K562 (cell line): ENCODE data around the gene EZH1. TPM values are rescaled to one million over a fixed set of nuclear protein-coding genes. Genes with fewer than 3 reads are reported as not detected.

ENCODE experiments used
- BDP1 ChIP-seq: IDR thresholded peaks from 3 replicates; pipeline ENCODE4 v1.6.1; 2011; ENCODE audit not compliant: insufficient read length, insufficient read depth
- ETV6 ChIP-seq, 3 experiments: fragments of 150-350 bp in 1 of 3; sonication (generic) in 1 of 3; formaldehyde crosslinking in 1 of 3; IDR thresholded peaks; 2 replicates each; pipeline versions ENCODE4 v1.6.1 to v1.8.0; 2014 to 2022; ENCODE audit warnings: borderline replicate concordance in 2 of 3, low read depth in 2 of 3, antibody characterized with exemption in 1 of 3, low read length in 1 of 3, mild to moderate bottlenecking in 1 of 3, missing genetic modification reagents in 1 of 3
- NBN ChIP-seq: fragments of 450-650 bp; IDR thresholded peaks from 2 replicates; pipeline ENCODE4 v1.6.1; 2016; ENCODE audit warnings: low read depth, mild to moderate bottlenecking
- NCOR1 ChIP-seq: fragments of 450-650 bp; IDR thresholded peaks from 2 replicates; pipeline ENCODE4 v1.6.1; 2016; ENCODE audit warnings: mild to moderate bottlenecking, moderate library complexity
- NFIX ChIP-seq: fragments of 250-450 bp; sonication (Bioruptor Pico); IDR thresholded peaks from 2 replicates; pipeline ENCODE4 v1.4.0; 2020; ENCODE audit warnings: low read depth, mild to moderate bottlenecking, moderate library complexity
- NR2F6 ChIP-seq: fragments of 450-650 bp; formaldehyde crosslinking; IDR thresholded peaks from 2 replicates; pipeline ENCODE4 v1.4.0; 2020; ENCODE audit warnings: mild to moderate bottlenecking
- PTRF ChIP-seq: fragments of 450-650 bp; IDR thresholded peaks from 2 replicates; pipeline ENCODE4 v1.6.1; 2016; ENCODE audit warnings: mild to moderate bottlenecking, missing genetic modification characterization, missing compliant biosample characterization
- RNF2 ChIP-seq: sonication (generic); IDR thresholded peaks from 2 replicates; pipeline ENCODE4 v1.6.1; 2016
- SAP30 ChIP-seq: fragments of 200-600 bp; sonication (generic); IDR thresholded peaks from 2 replicates; pipeline ENCODE4 v1.6.1; 2012; ENCODE audit warnings: borderline replicate concordance, low read depth, mild to moderate bottlenecking, moderate library complexity, low read length, control low read depth, inconsistent platforms; ENCODE audit not compliant: insufficient read depth, poor library complexity, severe bottlenecking
- SMAD1 ChIP-seq: fragments of 150-350 bp; IDR thresholded peaks from 2 replicates; pipeline ENCODE4 v1.6.1; 2014; ENCODE audit warnings: low read length, low read depth; ENCODE audit not compliant: partially characterized antibody
- SMAD4 ChIP-seq: fragments of 250-450 bp; sonication (Bioruptor Pico); conservative IDR thresholded peaks from 2 replicates; pipeline ENCODE4 v1.8.0; 2021; ENCODE audit warnings: inconsistent platforms, mild to moderate bottlenecking, moderate library complexity
- TBL1XR1 ChIP-seq, 2 experiments: IDR thresholded peaks; 2 replicates each; pipeline ENCODE4 v1.6.1; 2012; ENCODE audit warnings: improper control_type of control experiment in 2 of 2, low read length in 2 of 2, mild to moderate bottlenecking in 1 of 2
- ZNF12 ChIP-seq: sonication (generic); formaldehyde crosslinking; IDR thresholded peaks from 2 replicates; pipeline ENCODE4 v1.4.0; 2020; ENCODE audit warnings: mild to moderate bottlenecking, missing genetic modification reagents
- ZNF217 ChIP-seq: sonication (generic); formaldehyde crosslinking; IDR thresholded peaks from 2 replicates; pipeline ENCODE4 v1.8.0; 2022; ENCODE audit warnings: mild to moderate bottlenecking, missing genetic modification reagents
- ZNF239 ChIP-seq: fragments of 250-450 bp; sonication (Bioruptor Pico); IDR thresholded peaks from 2 replicates; pipeline ENCODE4 v1.4.0; 2020; ENCODE audit warnings: mild to moderate bottlenecking
- ZNF408 ChIP-seq: fragments of 250-450 bp; sonication (Bioruptor Pico); IDR thresholded peaks from 2 replicates; pipeline ENCODE4 v1.4.0; 2020; ENCODE audit warnings: low read depth, mild to moderate bottlenecking, moderate library complexity
- polyA plus RNA-seq, 8 experiments: library from polyadenylated mRNA; depleted of rRNA in 4 of 8; stranded (reverse) in 5 of 8; unstranded in 3 of 8; fragments of >200 nt; fragmentation: Nextera tagmentation in 2 of 8; fragmentation: Illumina TruSeq in 1 of 8; extraction: Ambion mirVana in 2 of 8; extraction: Trizol in 1 of 8; gene quantifications; 2 replicates each; pipeline versions ENCODE4 v1.2.1 to v1.2.3, GENCODE V29; 2011 to 2014; ENCODE audit warnings: inconsistent platforms in 1 of 8, missing spikeins in 1 of 8
- total RNA-seq, 7 experiments: library from RNA; depleted of rRNA in 6 of 7; stranded (reverse); fragments of >200 nt in 6 of 7; fragmentation: Illumina TruSeq in 2 of 7; extraction: Trizol in 2 of 7; gene quantifications; 2 replicates each; pipeline versions ENCODE4 v1.2.1 to v1.2.3, GENCODE V29; 2011 to 2021; ENCODE audit warnings: low replicate concordance in 1 of 7
- TF ChIP-seq, protein P1 (sequence below): fragments of 250-450 bp; sonication (Bioruptor Pico); IDR thresholded peaks from 2 replicates; pipeline ENCODE4 v1.8.0; 2022; ENCODE audit warnings: moderate library complexity, mild to moderate bottlenecking, inconsistent platforms
- TF ChIP-seq, protein P2 (sequence below): fragments of 250-450 bp; sonication (Bioruptor Pico); IDR thresholded peaks from 2 replicates; pipeline ENCODE4 v1.5.0; 2020; ENCODE audit warnings: mild to moderate bottlenecking, borderline replicate concordance
- TF ChIP-seq, protein P3 (sequence below): sonication (generic); formaldehyde crosslinking; IDR thresholded peaks from 2 replicates; pipeline ENCODE4 v1.8.0; 2022; ENCODE audit warnings: missing genetic modification reagents, mild to moderate bottlenecking, borderline replicate concordance
- TF ChIP-seq, protein P4 (sequence below): IDR thresholded peaks from 2 replicates; pipeline ENCODE4 v1.6.1; 2016; ENCODE audit warnings: missing genetic modification characterization, missing compliant biosample characterization
- TF ChIP-seq, protein P5 (sequence below): IDR thresholded peaks from 3 replicates; pipeline ENCODE4 v1.6.1; 2011; ENCODE audit warnings: borderline replicate concordance, mild to moderate bottlenecking; ENCODE audit not compliant: insufficient read length, insufficient read depth

Gene EZH1
- total and polyA plus RNA-seq, 9 of the 15 experiments (the other 6 are each of a cell fraction or from before 2014, with no cell fraction given) = 8.6 to 40.8 (median 22.9) TPM

DNA sequence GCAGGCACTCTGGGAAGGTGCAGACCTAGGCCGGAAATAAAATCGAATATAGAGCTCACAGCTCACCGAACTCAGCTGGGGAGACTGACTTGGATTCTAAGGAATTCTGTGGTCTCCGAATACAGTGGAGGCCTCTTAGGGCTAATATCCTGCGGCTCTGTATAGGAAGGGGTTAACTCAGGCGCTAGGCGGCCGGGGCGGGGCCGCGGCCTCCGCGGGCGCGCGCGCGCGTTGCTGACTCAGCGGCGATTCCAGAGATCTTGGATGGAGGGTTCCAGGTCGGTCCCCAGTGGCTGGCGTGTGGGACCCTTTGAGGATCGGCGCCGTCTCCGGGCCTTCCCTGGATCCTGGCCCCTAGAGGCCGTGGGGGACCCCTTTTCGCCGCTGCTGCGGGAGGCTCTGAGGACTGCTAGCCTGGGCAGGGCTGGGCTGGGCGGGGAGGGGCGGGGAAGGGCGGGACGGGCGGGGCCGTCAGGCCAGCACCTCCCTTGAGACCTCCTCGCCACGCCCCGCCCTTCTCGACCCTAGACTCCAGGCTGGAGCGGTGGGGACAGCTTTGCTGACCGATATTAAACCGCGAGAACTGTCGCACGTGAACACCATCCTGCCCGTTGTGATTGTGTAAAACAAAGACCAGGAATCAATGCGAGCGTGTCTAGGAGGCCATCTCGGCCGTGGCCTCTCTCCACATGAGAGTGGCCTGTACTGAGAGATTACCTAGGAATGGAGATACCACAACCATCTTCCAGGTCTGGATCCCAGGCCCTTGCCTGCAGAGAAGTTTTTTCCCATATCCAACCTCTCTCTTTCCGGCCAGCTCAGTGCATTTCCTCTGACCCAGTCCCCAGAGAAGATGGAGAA, 66.7 kb downstream of the EZH1 start (continued):
- TF ChIP-seq, protein P1, sequence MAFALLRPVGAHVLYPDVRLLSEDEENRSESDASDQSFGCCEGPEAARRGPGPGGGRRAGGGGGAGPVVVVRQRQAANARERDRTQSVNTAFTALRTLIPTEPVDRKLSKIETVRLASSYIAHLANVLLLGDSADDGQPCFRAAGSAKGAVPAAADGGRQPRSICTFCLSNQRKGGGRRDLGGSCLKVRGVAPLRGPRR (CRISPR knock-in tag) = no peak
- TF ChIP-seq, protein P2, sequence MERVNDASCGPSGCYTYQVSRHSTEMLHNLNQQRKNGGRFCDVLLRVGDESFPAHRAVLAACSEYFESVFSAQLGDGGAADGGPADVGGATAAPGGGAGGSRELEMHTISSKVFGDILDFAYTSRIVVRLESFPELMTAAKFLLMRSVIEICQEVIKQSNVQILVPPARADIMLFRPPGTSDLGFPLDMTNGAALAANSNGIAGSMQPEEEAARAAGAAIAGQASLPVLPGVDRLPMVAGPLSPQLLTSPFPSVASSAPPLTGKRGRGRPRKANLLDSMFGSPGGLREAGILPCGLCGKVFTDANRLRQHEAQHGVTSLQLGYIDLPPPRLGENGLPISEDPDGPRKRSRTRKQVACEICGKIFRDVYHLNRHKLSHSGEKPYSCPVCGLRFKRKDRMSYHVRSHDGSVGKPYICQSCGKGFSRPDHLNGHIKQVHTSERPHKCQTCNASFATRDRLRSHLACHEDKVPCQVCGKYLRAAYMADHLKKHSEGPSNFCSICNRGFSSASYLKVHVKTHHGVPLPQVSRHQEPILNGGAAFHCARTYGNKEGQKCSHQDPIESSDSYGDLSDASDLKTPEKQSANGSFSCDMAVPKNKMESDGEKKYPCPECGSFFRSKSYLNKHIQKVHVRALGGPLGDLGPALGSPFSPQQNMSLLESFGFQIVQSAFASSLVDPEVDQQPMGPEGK = no peak
- TF ChIP-seq NCOR1 (peak; percentile 59), SMAD1 (no peak), NBN (0 out of 2 replicates have a peak, but pooled peaks have one; percentile 34), ZNF12 (CRISPR knock-in tag) (no peak), NR2F6 (CRISPR knock-in tag) (no peak), ZNF239 (CRISPR knock-in tag) (no peak), BDP1 (no peak), ZNF217 (no peak), ZNF408 (CRISPR knock-in tag) (no peak), RNF2 (0 out of 2 replicates have a peak, but pooled peaks have one; percentile 15), NFIX (no peak), TBL1XR1 (IDR thresholded peaks at IDR 0.05; ENCODE audit: low read length in 2 of 2) (0 out of 4 replicates have a peak, but pooled peaks of 1 of the 2 experiments have one; percentile 13), ETV6 (IDR thresholded peaks at IDR 0.05; ENCODE audit: borderline replicate concordance in 1 of 2, low read depth in 2 of 2, low read length in 1 of 2) (no peak), ETV6 (CRISPR knock-in tag; IDR thresholded peaks at IDR 0.05; ENCODE audit: borderline replicate concordance) (no peak), SMAD4 (CRISPR knock-in tag) (peak; percentile 47; the same call in 1 of the 2 replicates), PTRF (no peak), SAP30 (no peak)
- TF ChIP-seq, protein P3, sequence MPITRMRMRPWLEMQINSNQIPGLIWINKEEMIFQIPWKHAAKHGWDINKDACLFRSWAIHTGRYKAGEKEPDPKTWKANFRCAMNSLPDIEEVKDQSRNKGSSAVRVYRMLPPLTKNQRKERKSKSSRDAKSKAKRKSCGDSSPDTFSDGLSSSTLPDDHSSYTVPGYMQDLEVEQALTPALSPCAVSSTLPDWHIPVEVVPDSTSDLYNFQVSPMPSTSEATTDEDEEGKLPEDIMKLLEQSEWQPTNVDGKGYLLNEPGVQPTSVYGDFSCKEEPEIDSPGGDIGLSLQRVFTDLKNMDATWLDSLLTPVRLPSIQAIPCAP (CRISPR knock-in tag) = no peak
- TF ChIP-seq, protein P4, sequence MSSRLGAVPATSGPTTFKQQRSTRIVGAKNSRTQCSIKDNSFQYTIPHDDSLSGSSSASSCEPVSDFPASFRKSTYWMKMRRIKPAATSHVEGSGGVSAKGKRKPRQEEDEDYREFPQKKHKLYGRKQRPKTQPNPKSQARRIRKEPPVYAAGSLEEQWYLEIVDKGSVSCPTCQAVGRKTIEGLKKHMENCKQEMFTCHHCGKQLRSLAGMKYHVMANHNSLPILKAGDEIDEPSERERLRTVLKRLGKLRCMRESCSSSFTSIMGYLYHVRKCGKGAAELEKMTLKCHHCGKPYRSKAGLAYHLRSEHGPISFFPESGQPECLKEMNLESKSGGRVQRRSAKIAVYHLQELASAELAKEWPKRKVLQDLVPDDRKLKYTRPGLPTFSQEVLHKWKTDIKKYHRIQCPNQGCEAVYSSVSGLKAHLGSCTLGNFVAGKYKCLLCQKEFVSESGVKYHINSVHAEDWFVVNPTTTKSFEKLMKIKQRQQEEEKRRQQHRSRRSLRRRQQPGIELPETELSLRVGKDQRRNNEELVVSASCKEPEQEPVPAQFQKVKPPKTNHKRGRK (tag) = no peak
- TF ChIP-seq, protein P5, sequence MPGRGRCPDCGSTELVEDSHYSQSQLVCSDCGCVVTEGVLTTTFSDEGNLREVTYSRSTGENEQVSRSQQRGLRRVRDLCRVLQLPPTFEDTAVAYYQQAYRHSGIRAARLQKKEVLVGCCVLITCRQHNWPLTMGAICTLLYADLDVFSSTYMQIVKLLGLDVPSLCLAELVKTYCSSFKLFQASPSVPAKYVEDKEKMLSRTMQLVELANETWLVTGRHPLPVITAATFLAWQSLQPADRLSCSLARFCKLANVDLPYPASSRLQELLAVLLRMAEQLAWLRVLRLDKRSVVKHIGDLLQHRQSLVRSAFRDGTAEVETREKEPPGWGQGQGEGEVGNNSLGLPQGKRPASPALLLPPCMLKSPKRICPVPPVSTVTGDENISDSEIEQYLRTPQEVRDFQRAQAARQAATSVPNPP = no peak
